ENCODE data around the gene ITGAL. TPM values are rescaled to one million over a fixed set of nuclear protein-coding genes. Genes with fewer than 3 reads are reported as not detected.

Gene ITGAL
- total and polyA plus RNA-seq, 2 experiments from 2014 or later, result not detected

DNA sequence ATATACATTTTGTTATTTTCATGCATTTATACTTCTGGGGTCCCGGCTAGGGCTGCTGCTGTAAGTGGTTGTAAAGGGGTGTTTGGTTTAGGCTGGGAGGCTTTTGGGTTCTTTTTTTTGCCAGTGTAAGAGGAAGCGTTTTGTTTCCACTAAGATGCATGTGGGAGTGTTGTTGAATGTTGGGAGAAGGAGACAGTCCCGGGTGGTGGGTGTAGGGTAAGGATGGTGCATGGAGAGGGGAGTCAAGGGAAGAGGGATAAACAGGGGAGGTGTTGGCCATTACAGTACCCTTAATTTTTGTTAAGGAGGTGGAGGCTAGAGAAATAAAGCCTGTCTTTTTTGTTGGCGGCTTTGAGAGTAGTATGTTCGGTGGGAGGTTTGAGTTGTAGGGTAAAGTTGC, 70.5 kb downstream of the ITGAL start:
- no peaks in the 10 kb centered on the region for H3K9me3 ChIP-seq (ENCODE audit: low read depth)
- peaks cover 58% of the 10 kb centered on the region for H3K4me1 ChIP-seq (ENCODE audit: low read depth)
- DNase-seq (ENCODE audit: low read depth in 1 of 2, low spot score in 1 of 2), result no peak
- TF ChIP-seq, protein P1, sequence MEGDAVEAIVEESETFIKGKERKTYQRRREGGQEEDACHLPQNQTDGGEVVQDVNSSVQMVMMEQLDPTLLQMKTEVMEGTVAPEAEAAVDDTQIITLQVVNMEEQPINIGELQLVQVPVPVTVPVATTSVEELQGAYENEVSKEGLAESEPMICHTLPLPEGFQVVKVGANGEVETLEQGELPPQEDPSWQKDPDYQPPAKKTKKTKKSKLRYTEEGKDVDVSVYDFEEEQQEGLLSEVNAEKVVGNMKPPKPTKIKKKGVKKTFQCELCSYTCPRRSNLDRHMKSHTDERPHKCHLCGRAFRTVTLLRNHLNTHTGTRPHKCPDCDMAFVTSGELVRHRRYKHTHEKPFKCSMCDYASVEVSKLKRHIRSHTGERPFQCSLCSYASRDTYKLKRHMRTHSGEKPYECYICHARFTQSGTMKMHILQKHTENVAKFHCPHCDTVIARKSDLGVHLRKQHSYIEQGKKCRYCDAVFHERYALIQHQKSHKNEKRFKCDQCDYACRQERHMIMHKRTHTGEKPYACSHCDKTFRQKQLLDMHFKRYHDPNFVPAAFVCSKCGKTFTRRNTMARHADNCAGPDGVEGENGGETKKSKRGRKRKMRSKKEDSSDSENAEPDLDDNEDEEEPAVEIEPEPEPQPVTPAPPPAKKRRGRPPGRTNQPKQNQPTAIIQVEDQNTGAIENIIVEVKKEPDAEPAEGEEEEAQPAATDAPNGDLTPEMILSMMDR (IDR thresholded peaks at IDR 0.05; ENCODE audit: low read depth, low read length), result no peak
- H3K27ac ChIP-seq, result peak overlapping the region; percentile 96
- H3K36me3 ChIP-seq, result no peaks in the 10 kb centered on the region
- no peak overlapping the region for H3K4me3 ChIP-seq
- H3K27me3 ChIP-seq, result no peaks in the 10 kb centered on the region

DNA sequence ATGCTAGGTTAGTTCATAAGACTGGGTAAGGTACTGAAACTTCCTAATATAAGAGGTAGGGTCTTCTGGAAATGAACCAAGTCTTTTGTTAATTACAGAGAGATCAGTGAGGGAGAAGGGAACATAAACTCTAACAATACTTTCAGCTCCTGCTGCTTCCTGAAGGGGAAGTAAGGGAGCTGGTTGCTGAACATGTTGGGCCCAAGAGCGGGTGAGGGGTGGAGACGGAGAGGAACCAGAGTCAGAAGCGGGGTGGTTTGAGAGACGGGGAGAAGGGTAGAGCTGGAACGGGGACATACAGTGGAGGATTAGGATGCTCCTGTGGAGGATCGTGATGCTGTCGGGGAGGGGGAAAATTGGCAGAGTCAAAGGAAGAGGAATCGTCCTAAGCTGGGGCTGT, 73.6 kb downstream of the ITGAL start:
- Histone ChIP-seq H3K4me1 (ENCODE audit: low read depth) (peaks cover 53% of the 10 kb centered on the region), H3K27ac (no peak overlapping the region), H3K27me3 (no peaks in the 10 kb centered on the region), H3K9me3 (ENCODE audit: low read depth) (no peaks in the 10 kb centered on the region), H3K36me3 (no peaks in the 10 kb centered on the region), H3K4me3 (no peak overlapping the region)
- TF ChIP-seq, protein P1 (IDR thresholded peaks at IDR 0.05; ENCODE audit: low read depth, low read length), result no peak
- no peak for DNase-seq (ENCODE audit: low read depth in 1 of 2, low spot score in 1 of 2)

DNA sequence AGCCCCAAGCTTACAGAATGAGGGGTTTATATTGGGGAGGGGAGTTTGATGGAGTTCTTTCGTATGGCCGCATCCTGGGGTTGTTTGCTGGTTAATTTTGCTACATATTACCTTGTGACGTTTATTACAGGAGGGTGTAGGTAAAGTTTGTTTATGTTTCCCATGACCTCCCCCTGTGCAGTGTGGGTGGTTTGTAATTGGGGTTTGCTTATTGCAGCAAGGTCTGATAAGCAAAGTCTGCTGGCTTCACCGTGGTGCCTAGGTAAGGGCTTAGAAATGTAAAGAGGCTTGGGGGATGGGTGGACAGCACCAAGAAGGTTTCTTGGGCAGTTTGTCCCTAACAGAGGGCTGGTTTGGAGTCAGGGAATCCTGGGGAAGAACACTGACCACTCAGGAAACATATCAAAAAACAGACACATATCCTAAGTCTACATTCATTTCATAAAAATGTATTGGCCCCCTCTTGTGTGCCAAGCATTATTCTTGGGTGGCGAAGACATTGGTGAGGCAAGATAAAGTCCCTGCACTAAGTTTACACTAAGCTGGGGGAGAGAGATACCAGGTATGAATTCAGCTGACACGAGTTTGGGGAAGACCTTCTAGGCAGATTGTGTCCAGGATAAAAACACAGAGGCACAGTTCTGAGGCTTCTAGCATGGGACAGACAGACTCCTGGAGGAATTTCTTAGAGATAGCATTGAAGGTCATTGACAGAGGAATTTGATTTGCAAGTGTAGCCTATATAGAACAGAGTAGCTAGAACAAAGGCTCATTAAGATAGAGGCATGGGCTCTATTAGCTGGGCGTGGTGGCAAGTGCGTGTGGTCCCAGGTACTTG, 76.1 kb downstream of the ITGAL start:
- no peak for DNase-seq (ENCODE audit: low read depth in 1 of 2, low spot score in 1 of 2)

DNA sequence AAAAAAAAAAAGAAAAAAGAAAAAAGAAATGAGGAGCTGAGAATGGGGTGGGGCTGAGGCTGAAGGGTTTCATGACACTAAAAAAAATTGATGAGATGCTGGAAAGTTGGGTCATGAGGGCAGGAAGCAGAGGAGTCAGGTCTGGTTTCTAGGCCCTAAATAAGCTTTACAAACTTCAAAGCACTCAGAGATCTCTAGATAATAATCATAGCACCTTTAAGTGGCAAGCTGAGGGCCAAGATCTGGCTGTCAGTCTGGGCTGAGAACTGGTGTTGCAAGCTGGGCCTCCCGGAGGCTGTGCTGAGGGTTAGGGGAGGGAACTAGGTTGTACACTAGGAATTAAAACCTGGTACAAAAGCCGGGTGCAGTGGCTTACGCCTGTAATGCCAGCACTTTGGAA, 79.2 kb downstream of the ITGAL start:
- Histone ChIP-seq H3K36me3 (peaks cover 11% of the 10 kb centered on the region), H3K4me3 (no peak overlapping the region), H3K27ac (peak overlapping the region; percentile 74), H3K4me1 (ENCODE audit: low read depth) (peaks cover 33% of the 10 kb centered on the region), H3K9me3 (ENCODE audit: low read depth) (no peaks in the 10 kb centered on the region), H3K27me3 (no peaks in the 10 kb centered on the region)
- TF ChIP-seq, protein P1 (IDR thresholded peaks at IDR 0.05; ENCODE audit: low read depth, low read length), result no peak
- no peak for DNase-seq (ENCODE audit: low read depth in 1 of 2, low spot score in 1 of 2)

More for the DNA sequence above, 76.1 kb downstream of the ITGAL start:
- Histone ChIP-seq H3K4me1 (ENCODE audit: low read depth) (peaks cover 43% of the 10 kb centered on the region), H3K9me3 (ENCODE audit: low read depth) (no peaks in the 10 kb centered on the region), H3K36me3 (no peaks in the 10 kb centered on the region), H3K4me3 (no peak overlapping the region), H3K27me3 (no peaks in the 10 kb centered on the region), H3K27ac (peak overlapping the region; percentile 88)
- TF ChIP-seq, protein P1 (IDR thresholded peaks at IDR 0.05; ENCODE audit: low read depth, low read length), result no peak

DNA sequence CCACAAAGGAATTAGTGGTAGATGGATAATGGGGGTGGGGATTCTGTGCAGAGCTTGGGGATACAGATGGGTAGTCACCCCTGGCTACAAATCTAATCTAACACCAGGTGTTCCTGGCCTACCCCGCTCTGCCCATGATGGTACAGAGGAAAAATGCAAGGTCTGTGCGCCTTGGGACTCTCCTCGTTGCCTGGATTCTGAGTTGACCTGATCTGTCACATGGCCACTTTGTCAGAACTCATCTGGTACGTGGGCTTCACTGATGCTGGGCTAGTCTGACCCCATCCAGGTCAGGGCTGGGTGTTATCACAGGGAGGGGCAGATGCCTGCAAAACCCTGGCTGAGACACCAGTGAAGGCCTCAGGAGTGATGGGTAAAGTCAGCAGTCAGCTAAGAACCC, 80.4 kb downstream of the ITGAL start:
- H3K4me3 ChIP-seq, result no peak overlapping the region
- H3K9me3 ChIP-seq (ENCODE audit: low read depth), result no peaks in the 10 kb centered on the region
- H3K27me3 ChIP-seq, result no peaks in the 10 kb centered on the region
- peak overlapping the region; percentile 74 for H3K27ac ChIP-seq
- H3K4me1 ChIP-seq (ENCODE audit: low read depth), result peaks cover 38% of the 10 kb centered on the region
- TF ChIP-seq, protein P1 (IDR thresholded peaks at IDR 0.05; ENCODE audit: low read depth, low read length), result no peak
- DNase-seq (ENCODE audit: low read depth in 1 of 2, low spot score in 1 of 2), result no peak
- H3K36me3 ChIP-seq, result peaks cover 11% of the 10 kb centered on the region

All from cardiac muscle cell (in vitro differentiated cells and primary cell).